ENCODE data around the gene ZBTB8B.

ZBTB8B gene

GRCh38 chr1:32486463-32487113 is 21.7 kb downstream of the ZBTB8B start:
- TF ChIP-seq, protein P1, sequence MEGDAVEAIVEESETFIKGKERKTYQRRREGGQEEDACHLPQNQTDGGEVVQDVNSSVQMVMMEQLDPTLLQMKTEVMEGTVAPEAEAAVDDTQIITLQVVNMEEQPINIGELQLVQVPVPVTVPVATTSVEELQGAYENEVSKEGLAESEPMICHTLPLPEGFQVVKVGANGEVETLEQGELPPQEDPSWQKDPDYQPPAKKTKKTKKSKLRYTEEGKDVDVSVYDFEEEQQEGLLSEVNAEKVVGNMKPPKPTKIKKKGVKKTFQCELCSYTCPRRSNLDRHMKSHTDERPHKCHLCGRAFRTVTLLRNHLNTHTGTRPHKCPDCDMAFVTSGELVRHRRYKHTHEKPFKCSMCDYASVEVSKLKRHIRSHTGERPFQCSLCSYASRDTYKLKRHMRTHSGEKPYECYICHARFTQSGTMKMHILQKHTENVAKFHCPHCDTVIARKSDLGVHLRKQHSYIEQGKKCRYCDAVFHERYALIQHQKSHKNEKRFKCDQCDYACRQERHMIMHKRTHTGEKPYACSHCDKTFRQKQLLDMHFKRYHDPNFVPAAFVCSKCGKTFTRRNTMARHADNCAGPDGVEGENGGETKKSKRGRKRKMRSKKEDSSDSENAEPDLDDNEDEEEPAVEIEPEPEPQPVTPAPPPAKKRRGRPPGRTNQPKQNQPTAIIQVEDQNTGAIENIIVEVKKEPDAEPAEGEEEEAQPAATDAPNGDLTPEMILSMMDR (IDR thresholded peaks at IDR 0.05; ENCODE audit: control insufficient read depth, insufficient read depth, low read depth, low read length, missing control alignments), result no peak
- no peak for DNase-seq (ENCODE audit: low read depth)

DNA sequence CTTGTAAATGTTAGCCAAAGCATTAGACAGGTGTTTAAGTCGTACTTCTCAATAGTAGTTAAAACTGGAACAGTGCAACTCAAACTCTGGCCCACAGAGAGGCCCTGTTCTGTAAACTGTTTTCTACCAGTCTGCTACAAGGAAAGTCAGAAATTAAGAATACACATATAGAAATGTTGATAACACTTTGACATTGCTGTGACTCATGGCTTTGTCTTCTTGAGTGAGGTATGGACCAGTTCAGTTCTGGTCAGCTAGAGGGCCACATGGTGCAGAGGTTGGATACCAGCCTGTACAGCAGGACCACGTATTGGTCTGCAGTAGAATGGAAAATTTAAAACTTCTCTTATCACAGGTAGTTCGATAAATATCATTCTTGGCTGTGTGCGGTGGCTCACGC is 22.3 kb downstream of the ZBTB8B start:
- no peak for DNase-seq (ENCODE audit: low read depth)
- TF ChIP-seq, protein P1 (IDR thresholded peaks at IDR 0.05; ENCODE audit: control insufficient read depth, insufficient read depth, low read depth, low read length, missing control alignments), result no peak

More at GRCh38 chr1:32486463-32487113, 21.7 kb downstream of the ZBTB8B start:
- H3K4me3 ChIP-seq (ENCODE audit: control insufficient read depth, low read depth, low read length), result no peak overlapping the region

GRCh38 chr1:32489774-32490454 is 25.0 kb downstream of the ZBTB8B start:
- H3K4me3 ChIP-seq (ENCODE audit: control insufficient read depth, low read depth, low read length), result no peak overlapping the region
- DNase-seq (ENCODE audit: low read depth), result no peak
- TF ChIP-seq, protein P1 (IDR thresholded peaks at IDR 0.05; ENCODE audit: control insufficient read depth, insufficient read depth, low read depth, low read length, missing control alignments), result no peak

More for the DNA sequence above, 22.3 kb downstream of the ZBTB8B start:
- no peak overlapping the region for H3K4me3 ChIP-seq (ENCODE audit: control insufficient read depth, low read depth, low read length)

DNA sequence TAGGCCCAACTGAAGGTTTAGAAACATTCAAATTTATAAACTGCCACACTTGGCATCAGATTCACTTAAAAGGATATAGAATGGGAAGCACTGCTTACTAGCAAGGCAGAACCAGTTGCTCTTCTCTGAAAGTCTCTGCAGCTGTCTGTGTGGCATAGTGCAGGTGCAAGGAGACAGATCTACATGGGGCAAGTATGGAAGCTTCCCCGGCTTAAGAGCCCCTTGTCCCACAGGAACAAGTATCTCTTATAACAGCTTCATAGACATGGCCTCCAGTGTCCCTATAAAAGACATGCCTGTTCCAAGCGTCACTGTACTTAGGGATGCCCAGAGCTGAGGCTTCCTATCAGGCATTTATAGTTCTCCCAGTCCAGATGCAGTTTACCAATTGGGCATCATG is 26.5 kb downstream of the ZBTB8B start:
- no peak for DNase-seq (ENCODE audit: low read depth)
- H3K4me3 ChIP-seq (ENCODE audit: control insufficient read depth, low read depth, low read length), result no peak overlapping the region
- TF ChIP-seq, protein P1 (IDR thresholded peaks at IDR 0.05; ENCODE audit: control insufficient read depth, insufficient read depth, low read depth, low read length, missing control alignments), result no peak

DNA sequence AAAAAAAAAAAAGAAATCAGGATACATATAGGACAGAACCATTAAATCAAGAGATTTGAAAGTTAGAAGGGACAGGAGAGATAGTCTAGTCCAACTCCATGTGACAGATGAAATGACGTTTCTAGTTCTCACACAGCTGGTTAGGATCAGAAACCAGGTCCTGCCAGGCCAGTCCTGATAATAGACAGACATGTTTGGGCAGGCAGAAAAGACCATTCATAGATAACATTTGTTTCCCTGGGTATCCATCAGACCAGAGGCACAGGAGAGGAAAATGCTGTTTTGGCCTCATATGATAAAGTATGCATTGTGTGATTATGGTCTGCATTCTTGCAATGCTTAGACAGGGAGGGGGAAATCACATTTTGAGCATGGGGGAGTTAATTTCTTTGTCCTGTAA is 29.3 kb downstream of the ZBTB8B start:
- TF ChIP-seq, protein P1 (IDR thresholded peaks at IDR 0.05; ENCODE audit: control insufficient read depth, insufficient read depth, low read depth, low read length, missing control alignments), result no peak
- no peak overlapping the region for H3K4me3 ChIP-seq (ENCODE audit: control insufficient read depth, low read depth, low read length)
- DNase-seq (ENCODE audit: low read depth), result no peak

DNA sequence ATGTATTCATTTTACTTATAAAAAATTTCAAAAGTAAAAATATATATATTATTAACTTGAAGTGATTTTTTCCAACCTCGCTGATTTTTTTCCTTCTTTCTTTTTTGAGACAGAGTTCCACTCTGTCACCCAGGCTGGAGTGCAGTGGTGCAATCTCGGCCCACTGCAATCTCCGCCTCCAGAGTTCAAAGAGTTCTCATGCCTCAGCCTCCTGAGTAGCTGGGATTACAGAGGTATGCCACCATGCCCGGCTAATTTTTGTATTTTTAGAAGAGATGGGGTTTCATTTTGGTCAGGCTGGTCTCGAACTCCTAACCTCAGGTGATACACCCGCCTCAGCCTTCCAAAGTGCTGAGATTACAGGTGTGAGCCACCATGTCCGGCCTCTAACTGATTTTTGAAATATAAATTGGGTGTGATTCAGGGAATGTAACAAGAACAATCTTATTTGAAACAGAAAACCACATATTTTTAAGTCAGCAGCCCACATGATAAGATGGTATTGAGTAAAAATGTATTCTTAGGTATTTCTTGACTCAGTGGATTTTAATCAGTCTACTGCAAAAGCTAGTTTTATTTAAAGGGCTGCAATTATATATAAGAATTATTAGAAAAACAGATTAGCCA is 30.0 kb downstream of the ZBTB8B start:
- DNase-seq (ENCODE audit: low read depth), result no peak
- TF ChIP-seq, protein P1 (IDR thresholded peaks at IDR 0.05; ENCODE audit: control insufficient read depth, insufficient read depth, low read depth, low read length, missing control alignments), result no peak
- H3K4me3 ChIP-seq (ENCODE audit: control insufficient read depth, low read depth, low read length), result no peak overlapping the region

All from AG09309 (cell line).